GM10248 (cell line): Measurements from ENCODE around the gene FLT1.

Experiments used
- CTCF ChIA-PET: fragments of 300-600 bp; sonication (Branson Sonifier 250); formaldehyde crosslinking; extraction: SDS; loops from one replicate; lab custom pipeline; 2021; ENCODE audit warnings: antibody characterized with exemption; lab: Yijun Ruan, JAX
- POLR2A ChIA-PET: fragments of 350-650 bp; sonication (Branson Sonifier 250); formaldehyde crosslinking; extraction: SDS; loops from one replicate; lab custom pipeline; 2020; ENCODE audit warnings: antibody characterized with exemption; lab: Yijun Ruan, JAX
- DNase-seq: peaks from one replicate; pipeline ENCODE4 v3.0.0; 2012; ENCODE audit errors: extremely low spot score
- TF ChIP-seq, protein P1 (sequence below): IDR thresholded peaks from 2 replicates; pipeline ENCODE4 v1.5.1; 2012; ENCODE audit warnings: mild to moderate bottlenecking, low read depth; ENCODE audit errors: extremely low read depth, missing control alignments, control extremely low read depth

FLT1 gene

DNA sequence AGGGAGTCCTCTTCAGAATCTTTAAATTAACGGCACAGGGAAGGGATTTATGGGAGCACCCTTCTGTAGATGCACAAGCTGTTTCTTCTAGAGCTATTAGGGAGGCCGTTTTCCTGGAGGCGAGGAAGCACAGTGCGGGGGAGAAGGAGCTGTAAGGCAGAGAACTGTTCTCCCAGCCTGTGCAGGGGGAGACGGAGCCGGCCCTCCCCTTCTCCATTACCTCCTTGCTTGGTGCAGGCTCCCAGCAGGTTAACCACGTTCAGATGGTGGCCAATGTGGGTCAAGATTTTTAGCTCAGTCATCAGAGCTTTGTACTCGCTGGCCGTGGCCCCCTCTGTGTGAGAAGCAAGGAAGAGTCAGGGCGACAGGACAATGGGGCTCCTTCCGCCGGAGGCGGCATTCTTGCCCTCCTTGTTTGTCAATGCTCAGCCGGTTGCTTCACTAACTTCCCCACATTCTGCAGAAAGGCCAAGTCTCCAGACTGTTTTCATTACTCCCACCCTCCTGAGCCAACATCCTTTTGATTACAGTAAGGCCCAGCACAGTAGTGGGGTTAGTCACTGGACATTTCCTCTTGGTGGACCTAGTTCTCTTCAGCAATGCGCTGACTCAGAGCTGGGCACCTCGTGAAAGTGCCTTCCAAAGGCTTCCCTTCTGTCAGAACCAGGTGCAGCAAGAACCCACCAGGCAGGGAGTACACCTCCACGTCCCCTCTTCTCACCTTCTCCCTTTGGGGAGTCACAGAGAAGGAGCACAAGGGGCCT lies 165.4 kb downstream of the FLT1 start:
- DNase-seq: no peak
- TF ChIP-seq, protein P1, sequence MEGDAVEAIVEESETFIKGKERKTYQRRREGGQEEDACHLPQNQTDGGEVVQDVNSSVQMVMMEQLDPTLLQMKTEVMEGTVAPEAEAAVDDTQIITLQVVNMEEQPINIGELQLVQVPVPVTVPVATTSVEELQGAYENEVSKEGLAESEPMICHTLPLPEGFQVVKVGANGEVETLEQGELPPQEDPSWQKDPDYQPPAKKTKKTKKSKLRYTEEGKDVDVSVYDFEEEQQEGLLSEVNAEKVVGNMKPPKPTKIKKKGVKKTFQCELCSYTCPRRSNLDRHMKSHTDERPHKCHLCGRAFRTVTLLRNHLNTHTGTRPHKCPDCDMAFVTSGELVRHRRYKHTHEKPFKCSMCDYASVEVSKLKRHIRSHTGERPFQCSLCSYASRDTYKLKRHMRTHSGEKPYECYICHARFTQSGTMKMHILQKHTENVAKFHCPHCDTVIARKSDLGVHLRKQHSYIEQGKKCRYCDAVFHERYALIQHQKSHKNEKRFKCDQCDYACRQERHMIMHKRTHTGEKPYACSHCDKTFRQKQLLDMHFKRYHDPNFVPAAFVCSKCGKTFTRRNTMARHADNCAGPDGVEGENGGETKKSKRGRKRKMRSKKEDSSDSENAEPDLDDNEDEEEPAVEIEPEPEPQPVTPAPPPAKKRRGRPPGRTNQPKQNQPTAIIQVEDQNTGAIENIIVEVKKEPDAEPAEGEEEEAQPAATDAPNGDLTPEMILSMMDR: no peak
- CTCF ChIA-PET: interaction anchor here (1.9 to 2.0 kb wide), 2 partner anchors 12 to 467 kb away, joined by 5 to 7 read pairs; no protein-coding TSS in a partner anchor
- POLR2A ChIA-PET: no interaction called here

DNA sequence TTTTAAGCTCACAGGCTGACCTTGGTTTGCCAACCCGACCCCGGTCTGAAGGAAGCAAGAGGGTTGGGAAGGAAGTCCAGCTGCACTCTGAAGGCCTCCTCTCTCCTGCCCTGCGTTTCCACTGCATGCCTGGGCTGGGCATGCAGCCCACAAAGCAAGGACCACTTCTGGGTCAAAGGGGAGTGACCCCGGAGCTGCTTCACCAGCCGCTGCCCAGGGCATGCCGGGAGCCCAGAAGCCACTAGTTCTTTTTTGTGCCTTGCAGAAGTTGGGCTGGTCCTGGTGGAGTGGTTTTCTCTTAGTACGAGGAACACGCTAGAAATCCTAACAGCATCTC lies 166.7 kb downstream of the FLT1 start:
- TF ChIP-seq, protein P1: no peak
- DNase-seq: no peak
- ChIA-PET POLR2A (no interaction called here), CTCF (interaction anchor here (1.3 to 2.0 kb wide), 3 partner anchors 308 to 468 kb away, joined by 3 to 7 read pairs (median 3); no protein-coding TSS in a partner anchor)

DNA sequence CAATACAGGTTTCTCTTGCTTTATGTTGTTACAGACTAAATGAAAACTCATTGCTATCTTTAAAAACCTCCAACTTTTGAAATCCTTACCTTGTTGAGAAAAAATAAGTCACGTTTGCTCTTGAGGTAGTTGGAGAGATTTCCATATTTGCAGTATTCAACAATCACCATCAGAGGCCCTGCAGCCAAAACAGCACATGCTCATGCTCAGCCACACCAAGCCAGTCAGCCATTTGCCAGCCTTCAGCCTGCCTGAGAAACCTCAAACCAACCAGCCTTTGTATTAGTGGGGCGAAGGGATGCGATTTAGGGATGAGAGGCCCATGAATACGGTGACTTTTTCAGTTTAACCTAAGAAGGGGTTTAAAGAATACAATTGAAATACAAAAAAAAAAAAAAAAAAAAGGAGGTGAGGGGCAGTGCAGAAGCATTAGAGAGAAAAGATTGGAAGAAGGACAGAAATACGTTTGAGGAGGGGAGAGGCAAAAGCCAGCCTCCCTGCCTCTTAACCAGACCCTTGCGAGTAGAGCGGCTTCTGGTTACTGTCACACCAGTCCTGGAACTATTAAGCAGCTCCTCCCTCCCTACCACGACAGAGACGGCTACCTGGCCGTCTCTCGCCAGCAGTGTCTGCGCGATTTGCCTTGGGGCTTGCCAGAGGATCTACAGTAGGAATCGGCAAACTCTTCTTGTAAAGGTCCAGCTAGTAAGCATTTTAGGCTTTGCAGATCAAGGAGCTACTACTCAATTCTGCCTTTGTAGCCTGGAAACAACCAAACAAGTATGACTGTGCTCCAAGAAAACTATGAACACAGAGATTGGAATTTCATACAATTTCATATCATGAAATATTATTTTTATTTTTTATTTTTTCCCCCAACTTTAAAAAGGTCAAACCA lies 167.3 kb downstream of the FLT1 start:
- ChIA-PET POLR2A (no interaction called here), CTCF (interaction anchor here (1.3 to 2.0 kb wide), 3 partner anchors 309 to 469 kb away, joined by 3 to 7 read pairs (median 3); no protein-coding TSS in a partner anchor)
- DNase-seq: no peak
- TF ChIP-seq, protein P1: no peak

DNA sequence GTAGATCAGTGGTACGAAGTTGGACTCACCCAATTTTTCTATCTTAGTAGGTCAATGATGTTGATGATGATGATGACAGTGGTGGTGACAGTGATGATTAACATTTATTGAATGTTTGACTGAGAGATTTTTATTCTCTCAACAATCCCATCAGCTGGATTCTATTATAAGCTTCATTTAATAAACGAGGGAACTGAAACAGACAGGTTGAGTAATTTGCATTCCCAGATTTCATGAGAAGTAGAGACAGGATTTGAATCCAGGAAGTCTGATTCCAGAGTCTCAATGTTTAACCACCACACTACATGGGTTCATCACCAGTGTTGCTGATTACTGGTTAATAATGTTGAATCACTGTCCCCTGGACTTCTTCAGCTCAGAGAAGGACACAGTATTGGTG lies 168.9 kb downstream of the FLT1 start:
- ChIA-PET POLR2A (no interaction called here), CTCF (interaction anchor here (0.8 to 4.2 kb wide), 5 partner anchors 9 to 473 kb away, joined by 4 to 34 read pairs (median 12); no protein-coding TSS in a partner anchor)
- TF ChIP-seq, protein P1: no peak
- DNase-seq: no peak

DNA sequence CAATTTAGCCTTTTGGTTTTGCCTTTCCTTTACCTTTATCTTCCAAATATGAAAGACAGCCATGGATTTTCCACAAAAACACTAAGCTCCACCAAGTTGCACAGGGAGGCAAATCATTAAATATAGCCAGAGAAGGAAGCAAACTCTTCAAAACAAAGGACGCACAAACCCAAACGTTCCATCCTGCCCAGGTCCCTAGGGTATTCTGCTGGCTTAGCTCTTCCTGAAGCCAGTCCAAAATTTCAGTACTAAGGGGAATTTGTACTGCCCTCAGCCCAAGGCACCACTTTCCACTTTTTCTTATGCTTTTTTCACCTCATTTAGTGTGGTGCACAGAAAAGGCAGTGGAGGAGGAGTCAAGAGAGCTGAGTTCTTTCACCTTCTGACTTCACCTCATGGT lies 169.9 kb downstream of the FLT1 start:
- ChIA-PET POLR2A (no interaction called here), CTCF (interaction anchor here (1.0 to 4.2 kb wide), 19 partner anchors 10 to 474 kb away, joined by 3 to 34 read pairs (median 4); partner anchors contain the start of gene POMP)
- TF ChIP-seq, protein P1: no peak
- no peak for DNase-seq

DNA sequence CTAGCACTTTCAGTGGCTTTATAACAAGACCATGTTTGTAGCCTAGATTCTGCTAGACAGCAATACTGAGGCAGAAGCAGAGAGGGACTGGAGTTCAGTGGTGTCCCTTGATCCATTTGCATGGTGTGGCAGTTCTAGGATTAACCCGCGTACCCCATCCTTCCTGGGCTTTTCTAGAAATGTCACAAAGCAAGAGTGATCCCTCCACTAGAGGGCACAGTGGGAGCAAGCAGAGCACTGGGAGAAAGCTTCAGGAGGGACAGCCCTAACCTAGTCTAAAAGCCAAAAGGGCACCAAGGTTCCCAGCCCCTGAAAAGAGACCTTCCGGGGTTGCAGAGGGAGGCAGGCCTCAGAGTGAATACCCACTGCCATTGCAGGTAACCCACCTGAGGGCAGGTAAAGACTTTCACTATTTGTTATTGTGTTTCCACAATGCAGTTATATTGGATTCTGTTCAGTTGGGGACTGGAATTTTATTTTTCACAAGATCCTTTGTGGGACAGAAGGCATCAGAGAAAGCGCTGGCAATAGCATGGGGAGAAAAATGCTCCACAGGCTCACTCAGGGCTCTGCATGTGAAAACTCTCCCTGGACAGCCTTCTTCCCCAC lies 170.6 kb downstream of the FLT1 start:
- ChIA-PET CTCF (interaction anchor here (0.6 to 4.2 kb wide), 24 partner anchors 9 to 475 kb away, joined by 3 to 34 read pairs (median 4); partner anchors contain the start of gene POMP), POLR2A (no interaction called here)
- TF ChIP-seq, protein P1: peak; percentile 71
- DNase-seq: peak; percentile 82
